Suprapubic skin (tissue), 3 donors: Measurements from ENCODE around the gene CDC14A.

ENCODE experiments used
- CTCF ChIP-seq, 2 donors: fragments of 200-600 bp in 1 of 2; fragments of 450-650 bp in 1 of 2; sonication (generic) in 1 of 2; IDR thresholded peaks; one replicate each; pipeline ENCODE4 v1.5.1; 2016 to 2019; ENCODE audit warnings: antibody characterized with exemption in 2 of 2, mild to moderate bottlenecking in 1 of 2, moderate library complexity in 1 of 2
- EP300 ChIP-seq: sonication (generic); formaldehyde crosslinking; IDR thresholded peaks from one replicate; pipeline ENCODE4 v1.6.1; 2017; ENCODE audit warnings: antibody characterized with exemption
- POLR2A ChIP-seq, 2 donors: fragments of 450-650 bp; IDR thresholded peaks; one replicate each; pipeline ENCODE4 v1.6.1; 2017; ENCODE audit warnings: antibody characterized with exemption in 2 of 2, mild to moderate bottlenecking in 2 of 2, moderate library complexity in 2 of 2

- TF ChIP-seq CTCF (IDR thresholded peaks at IDR 0.05) (no peak), POLR2A (IDR thresholded peaks at IDR 0.05) (no peak), EP300 (no peak)
Observed at GRCh38 chr1:100364697-100365096, 12.4 kb downstream of the CDC14A start.
